HT-29 (cell line): ENCODE data around the gene LSM6. TPM values are rescaled to one million over a fixed set of nuclear protein-coding genes. Genes with fewer than 3 reads are reported as not detected.

ENCODE experiments used
- total RNA-seq: library from RNA; depleted of rRNA; stranded (reverse); fragments of >200 nt; shearing (Covaris generic); gene quantifications from 2 replicates; pipeline ENCODE4 v1.2.3, GENCODE V29; 2014; rRNA removed

Gene LSM6
- total RNA-seq, 1 experiment from 2014 or later, result 25.6 TPM

Other genes with a start within 250 kb of the LSM6 start
- gene ZNF827, start 236.9 kb upstream of the LSM6 start, total RNA-seq, result 4.8 and 10.6 TPM in 2 replicates
- gene REELD1, start 38.8 kb downstream of the LSM6 start, total RNA-seq, result not detected in 2 replicates